OCI-LY7 (cell line): Measurements from ENCODE around the gene PMM2.

Experiments
- EZH2phosphoT487 ChIP-seq: fragments of 200-600 bp; sonication (generic); IDR thresholded peaks from 2 replicates; pipeline ENCODE4 v1.6.1; 2018; ENCODE audit warnings: low read depth, borderline replicate concordance, mild to moderate bottlenecking, mixed run types, antibody characterized with exemption, low read length, moderate library complexity, mixed read lengths
- TF ChIP-seq, protein P1 (sequence below): fragments of 200-600 bp; sonication (generic); conservative IDR thresholded peaks from 2 replicates; pipeline ENCODE4 v1.5.1; 2014; ENCODE audit warnings: mild to moderate bottlenecking, antibody characterized with exemption, low read length, moderate library complexity, mixed read lengths

DNA sequence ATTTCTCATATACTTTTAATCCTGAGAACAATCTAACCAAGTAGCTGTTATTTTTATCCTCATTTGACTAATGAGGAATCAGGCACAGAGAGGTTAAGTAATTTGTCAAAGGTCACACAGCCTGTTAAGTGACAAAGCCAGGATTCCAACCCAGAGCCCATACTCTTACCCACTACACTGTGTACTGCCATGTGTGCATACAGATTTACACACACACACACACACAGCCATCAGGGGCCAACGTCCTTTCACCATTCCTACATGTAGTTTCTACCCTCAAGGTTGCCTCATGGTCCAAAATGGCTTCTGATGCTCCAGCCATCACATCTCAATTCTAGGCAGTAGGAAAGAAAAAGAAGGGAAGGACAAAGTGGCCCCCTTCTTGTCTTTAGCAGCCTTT, 22.3 kb upstream of the PMM2 start:
- TF ChIP-seq, protein P1, sequence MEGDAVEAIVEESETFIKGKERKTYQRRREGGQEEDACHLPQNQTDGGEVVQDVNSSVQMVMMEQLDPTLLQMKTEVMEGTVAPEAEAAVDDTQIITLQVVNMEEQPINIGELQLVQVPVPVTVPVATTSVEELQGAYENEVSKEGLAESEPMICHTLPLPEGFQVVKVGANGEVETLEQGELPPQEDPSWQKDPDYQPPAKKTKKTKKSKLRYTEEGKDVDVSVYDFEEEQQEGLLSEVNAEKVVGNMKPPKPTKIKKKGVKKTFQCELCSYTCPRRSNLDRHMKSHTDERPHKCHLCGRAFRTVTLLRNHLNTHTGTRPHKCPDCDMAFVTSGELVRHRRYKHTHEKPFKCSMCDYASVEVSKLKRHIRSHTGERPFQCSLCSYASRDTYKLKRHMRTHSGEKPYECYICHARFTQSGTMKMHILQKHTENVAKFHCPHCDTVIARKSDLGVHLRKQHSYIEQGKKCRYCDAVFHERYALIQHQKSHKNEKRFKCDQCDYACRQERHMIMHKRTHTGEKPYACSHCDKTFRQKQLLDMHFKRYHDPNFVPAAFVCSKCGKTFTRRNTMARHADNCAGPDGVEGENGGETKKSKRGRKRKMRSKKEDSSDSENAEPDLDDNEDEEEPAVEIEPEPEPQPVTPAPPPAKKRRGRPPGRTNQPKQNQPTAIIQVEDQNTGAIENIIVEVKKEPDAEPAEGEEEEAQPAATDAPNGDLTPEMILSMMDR = no peak
- TF ChIP-seq EZH2phosphoT487 = no peak
